Liver (tissue), 3 donors: Measurements from ENCODE around the gene TMEM231.

Experiments used
- CTCF ChIP-seq: fragments of 150-350 bp; IDR thresholded peaks from 2 replicates; pipeline ENCODE4 v1.5.1; 2017; ENCODE audit warnings: improper control_type of control experiment, low read depth, low read length; ENCODE audit not compliant: missing input control
- FOXA1 ChIP-seq: IDR thresholded peaks from 2 replicates; pipeline ENCODE4 v1.6.1; 2016; ENCODE audit warnings: antibody characterized with exemption
- GABPA ChIP-seq, 2 donors: IDR thresholded peaks in 1 of 2; conservative IDR thresholded peaks in 1 of 2; 2 replicates each; pipeline ENCODE4 v1.6.1; 2016; ENCODE audit warnings: antibody characterized with exemption in 2 of 2, mild to moderate bottlenecking in 1 of 2, moderate library complexity in 1 of 2
- JUND ChIP-seq, 2 donors: IDR thresholded peaks; 2 replicates each; pipeline ENCODE4 v1.6.1; 2016; ENCODE audit warnings: antibody characterized with exemption in 2 of 2
- NR2F2 ChIP-seq: IDR thresholded peaks from 2 replicates; pipeline ENCODE4 v1.6.1; 2016; ENCODE audit warnings: antibody characterized with exemption
- RAD21 ChIP-seq, 2 donors: IDR thresholded peaks; 2 replicates each; pipeline ENCODE4 v1.6.1; 2016; ENCODE audit warnings: antibody characterized with exemption in 2 of 2, mild to moderate bottlenecking in 2 of 2
- RXRA ChIP-seq, 2 donors: IDR thresholded peaks; 2 replicates each; pipeline ENCODE4 v1.6.1; 2017 to 2018; ENCODE audit warnings: antibody characterized with exemption in 2 of 2, mild to moderate bottlenecking in 1 of 2
- TAF1 ChIP-seq: conservative IDR thresholded peaks from 2 replicates; pipeline ENCODE4 v1.6.1; 2016; ENCODE audit warnings: antibody characterized with exemption, mild to moderate bottlenecking
- YY1 ChIP-seq: IDR thresholded peaks from 2 replicates; pipeline ENCODE4 v1.6.1; 2016; ENCODE audit warnings: antibody characterized with exemption, mild to moderate bottlenecking
- ZBTB33 ChIP-seq: IDR thresholded peaks from 2 replicates; pipeline ENCODE4 v1.6.1; 2016; ENCODE audit warnings: antibody characterized with exemption
- TF ChIP-seq, protein P1 (sequence below): IDR thresholded peaks from 2 replicates; pipeline ENCODE4 v1.6.1; 2016; ENCODE audit warnings: antibody characterized with exemption, mild to moderate bottlenecking
- TF ChIP-seq, protein P2 (sequence below): IDR thresholded peaks from 2 replicates; pipeline ENCODE4 v1.6.1; 2016; ENCODE audit warnings: antibody characterized with exemption
- donor health status: healthy.
- donor health status: healthy.

DNA sequence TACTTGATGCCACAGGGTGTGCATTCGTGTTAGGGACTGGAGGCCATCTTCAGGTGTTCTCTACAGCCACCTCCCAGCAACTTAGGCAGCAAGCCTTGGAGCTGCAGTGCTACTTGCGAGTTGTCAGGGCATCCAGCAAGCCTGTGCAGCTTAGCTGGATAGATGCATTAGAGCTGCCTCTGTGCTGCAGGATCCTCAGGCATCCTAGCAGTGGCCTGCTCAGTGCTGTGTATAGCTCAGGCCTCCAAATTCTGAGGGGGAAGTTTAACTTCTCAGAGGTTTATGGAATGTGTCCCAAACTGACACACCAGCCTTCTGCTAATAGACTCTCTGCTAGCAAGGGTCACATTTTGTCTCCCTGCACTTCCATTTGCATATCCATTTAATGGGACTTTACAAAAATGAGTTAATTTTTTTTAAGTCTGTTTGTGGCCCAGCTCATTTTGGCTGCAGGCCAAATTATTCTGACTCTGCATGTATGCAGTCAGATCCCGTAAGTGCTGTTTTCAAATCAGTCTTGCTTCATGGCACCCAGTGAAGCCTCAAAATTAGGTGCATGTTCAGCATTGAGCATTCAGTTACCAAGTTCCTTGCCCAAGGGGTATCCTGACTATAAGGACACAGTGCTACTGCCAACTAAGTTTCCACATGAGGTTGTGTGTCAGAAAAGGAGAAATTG is 17.0 kb upstream of the TMEM231 start:
- no peak for TF ChIP-seq FOXA1
- no peak for TF ChIP-seq CTCF
- no peak for TF ChIP-seq ZBTB33
- TF ChIP-seq RAD21 (IDR thresholded peaks at IDR 0.05), result no peak
- TF ChIP-seq, protein P1, sequence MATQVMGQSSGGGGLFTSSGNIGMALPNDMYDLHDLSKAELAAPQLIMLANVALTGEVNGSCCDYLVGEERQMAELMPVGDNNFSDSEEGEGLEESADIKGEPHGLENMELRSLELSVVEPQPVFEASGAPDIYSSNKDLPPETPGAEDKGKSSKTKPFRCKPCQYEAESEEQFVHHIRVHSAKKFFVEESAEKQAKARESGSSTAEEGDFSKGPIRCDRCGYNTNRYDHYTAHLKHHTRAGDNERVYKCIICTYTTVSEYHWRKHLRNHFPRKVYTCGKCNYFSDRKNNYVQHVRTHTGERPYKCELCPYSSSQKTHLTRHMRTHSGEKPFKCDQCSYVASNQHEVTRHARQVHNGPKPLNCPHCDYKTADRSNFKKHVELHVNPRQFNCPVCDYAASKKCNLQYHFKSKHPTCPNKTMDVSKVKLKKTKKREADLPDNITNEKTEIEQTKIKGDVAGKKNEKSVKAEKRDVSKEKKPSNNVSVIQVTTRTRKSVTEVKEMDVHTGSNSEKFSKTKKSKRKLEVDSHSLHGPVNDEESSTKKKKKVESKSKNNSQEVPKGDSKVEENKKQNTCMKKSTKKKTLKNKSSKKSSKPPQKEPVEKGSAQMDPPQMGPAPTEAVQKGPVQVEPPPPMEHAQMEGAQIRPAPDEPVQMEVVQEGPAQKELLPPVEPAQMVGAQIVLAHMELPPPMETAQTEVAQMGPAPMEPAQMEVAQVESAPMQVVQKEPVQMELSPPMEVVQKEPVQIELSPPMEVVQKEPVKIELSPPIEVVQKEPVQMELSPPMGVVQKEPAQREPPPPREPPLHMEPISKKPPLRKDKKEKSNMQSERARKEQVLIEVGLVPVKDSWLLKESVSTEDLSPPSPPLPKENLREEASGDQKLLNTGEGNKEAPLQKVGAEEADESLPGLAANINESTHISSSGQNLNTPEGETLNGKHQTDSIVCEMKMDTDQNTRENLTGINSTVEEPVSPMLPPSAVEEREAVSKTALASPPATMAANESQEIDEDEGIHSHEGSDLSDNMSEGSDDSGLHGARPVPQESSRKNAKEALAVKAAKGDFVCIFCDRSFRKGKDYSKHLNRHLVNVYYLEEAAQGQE, result no peak
- TF ChIP-seq YY1, result no peak
- TF ChIP-seq JUND (IDR thresholded peaks at IDR 0.05), result no peak
- TF ChIP-seq GABPA (IDR thresholded peaks at IDR 0.05 in 1 of 2, conservative IDR thresholded peaks at IDR 0.05 in 1 of 2), result no peak
- TF ChIP-seq, protein P2, sequence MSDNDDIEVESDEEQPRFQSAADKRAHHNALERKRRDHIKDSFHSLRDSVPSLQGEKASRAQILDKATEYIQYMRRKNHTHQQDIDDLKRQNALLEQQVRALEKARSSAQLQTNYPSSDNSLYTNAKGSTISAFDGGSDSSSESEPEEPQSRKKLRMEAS, result no peak
- no peak for TF ChIP-seq TAF1
- TF ChIP-seq NR2F2, result no peak
- TF ChIP-seq RXRA (IDR thresholded peaks at IDR 0.05), result no peak
